ENCODE measurements around the gene PABPN1L. TPM values are rescaled to one million over a fixed set of nuclear protein-coding genes. Genes with fewer than 3 reads are reported as not detected.
"Not testable (repeated sequence)": the region's sequence is repeated elsewhere in the genome, so short reads cannot be mapped to it uniquely, and the experiment has no call there.

PABPN1L gene
- polyA plus RNA-seq, 1 donor from 2014 or later = not detected

DNA sequence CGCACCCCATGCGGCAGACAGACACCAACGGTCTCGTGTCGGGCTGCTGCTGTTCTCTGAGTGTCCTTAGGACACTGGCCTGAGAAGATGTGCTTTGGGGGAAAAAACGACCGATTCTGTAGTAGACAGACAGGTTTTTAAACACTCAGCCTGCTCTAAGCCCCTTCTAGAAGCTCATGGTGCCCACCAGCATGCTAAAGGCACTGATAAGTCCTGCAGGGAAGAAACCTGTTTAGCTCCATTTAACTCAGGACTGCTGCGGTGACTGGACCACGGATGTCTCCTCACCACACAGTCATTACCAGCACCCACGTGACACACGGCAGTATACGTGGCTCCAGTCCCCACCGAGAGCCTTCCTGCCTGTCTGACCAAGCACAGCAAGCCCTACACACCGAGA, 35.7 kb downstream of the PABPN1L start:
- H3K9me3 Mint-ChIP-seq = no peaks in the 10 kb centered on the region
- peaks cover 2% of the 10 kb centered on the region for H3K27me3 Mint-ChIP-seq
- H3K27ac Mint-ChIP-seq = peak overlapping the region in 1 of 3 donors; percentile 77
- H3K36me3 Mint-ChIP-seq = no peaks in the 10 kb centered on the region
- H3K4me1 Mint-ChIP-seq = no peaks in the 10 kb centered on the region
- H3K4me3 Mint-ChIP-seq = no peak overlapping the region

- Mint-ChIP-seq H3K27ac (peak overlapping the region in 1 of 3 donors; percentile 77), H3K27me3 (no peaks in the 10 kb centered on the region), H3K4me1 (no peaks in the 10 kb centered on the region), H3K36me3 (no peaks in the 10 kb centered on the region), H3K4me3 (no peak overlapping the region), H3K9me3 (no peaks in the 10 kb centered on the region)
Observed at GRCh38 chr16:88830258-88830657, 36.2 kb downstream of the PABPN1L start.

GRCh38 chr16:88828711-88829110, 37.7 kb downstream of the PABPN1L start:
- Mint-ChIP-seq H3K4me3 (no peak overlapping the region), H3K36me3 (no peaks in the 10 kb centered on the region), H3K27ac (no peak overlapping the region), H3K9me3 (no peaks in the 10 kb centered on the region), H3K4me1 (no peaks in the 10 kb centered on the region), H3K27me3 (no peaks in the 10 kb centered on the region)

DNA sequence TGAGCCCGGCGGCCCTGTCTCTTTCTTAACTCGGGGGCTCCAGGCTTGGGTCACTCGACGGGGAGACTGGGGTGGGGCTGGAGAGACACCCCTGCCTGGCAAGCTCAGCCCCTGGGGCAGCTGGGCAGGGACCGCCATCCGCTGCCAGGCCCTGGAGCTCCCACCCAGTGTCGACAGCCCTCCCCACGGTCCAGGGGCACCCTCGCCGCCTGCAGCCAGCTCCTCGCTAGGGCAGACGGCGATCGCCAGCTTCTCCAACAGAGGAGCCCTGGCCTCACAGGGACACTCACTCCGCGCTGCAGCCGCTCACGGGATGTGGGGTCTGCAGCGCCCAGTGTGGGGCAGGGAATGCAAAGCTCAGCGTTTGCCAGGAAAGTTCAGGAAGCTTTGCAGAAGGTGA, 38.7 kb downstream of the PABPN1L start:
- Mint-ChIP-seq H3K4me1 (no peaks in the 10 kb centered on the region), H3K4me3 (no peak overlapping the region), H3K27me3 (no peaks in the 10 kb centered on the region), H3K9me3 (no peaks in the 10 kb centered on the region), H3K36me3 (no peaks in the 10 kb centered on the region), H3K27ac (no peak overlapping the region)

DNA sequence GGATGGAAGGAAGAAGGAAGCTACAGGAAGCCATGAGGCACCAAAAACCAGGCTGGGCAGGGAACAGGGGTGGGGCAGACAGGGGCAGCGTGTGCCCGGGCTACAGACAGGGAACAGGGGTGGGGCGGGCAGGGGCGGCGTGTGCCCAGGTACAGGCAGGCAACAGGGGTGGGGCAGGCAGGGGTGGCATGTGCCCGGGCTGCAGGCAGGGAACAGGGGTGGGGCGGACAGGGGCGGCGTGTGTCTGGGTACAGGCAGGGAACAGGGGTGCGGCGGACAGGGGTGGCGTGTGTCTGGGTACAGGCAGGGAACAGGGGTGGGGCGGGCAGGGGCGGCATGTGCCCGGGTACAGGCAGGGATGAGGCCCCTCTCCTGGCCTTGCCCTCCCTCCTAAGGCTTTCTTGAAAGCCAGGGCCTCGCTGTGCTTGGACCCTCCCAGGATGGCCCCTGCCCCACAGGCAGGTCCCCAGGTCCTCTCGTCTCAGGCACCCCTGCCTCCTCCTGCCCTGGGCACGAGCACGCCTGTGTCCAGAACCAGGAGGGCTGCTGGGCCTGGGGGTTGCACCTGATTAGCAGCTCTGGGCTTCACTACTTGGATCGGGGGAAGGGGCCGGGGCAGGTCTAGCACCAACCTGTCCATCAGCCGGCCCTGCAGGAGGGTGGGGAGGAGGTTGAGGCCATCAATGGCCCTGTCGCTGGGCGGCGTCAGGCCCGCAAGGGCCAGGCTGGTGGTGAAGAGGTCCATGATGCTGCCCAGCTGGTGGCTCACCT, 40.2 kb downstream of the PABPN1L start:
- Mint-ChIP-seq H3K9me3 (no peaks in the 10 kb centered on the region), H3K4me3 (no peak overlapping the region), H3K27me3 (no peaks in the 10 kb centered on the region), H3K27ac (no peak overlapping the region), H3K4me1 (no peaks in the 10 kb centered on the region), H3K36me3 (no peaks in the 10 kb centered on the region)

DNA sequence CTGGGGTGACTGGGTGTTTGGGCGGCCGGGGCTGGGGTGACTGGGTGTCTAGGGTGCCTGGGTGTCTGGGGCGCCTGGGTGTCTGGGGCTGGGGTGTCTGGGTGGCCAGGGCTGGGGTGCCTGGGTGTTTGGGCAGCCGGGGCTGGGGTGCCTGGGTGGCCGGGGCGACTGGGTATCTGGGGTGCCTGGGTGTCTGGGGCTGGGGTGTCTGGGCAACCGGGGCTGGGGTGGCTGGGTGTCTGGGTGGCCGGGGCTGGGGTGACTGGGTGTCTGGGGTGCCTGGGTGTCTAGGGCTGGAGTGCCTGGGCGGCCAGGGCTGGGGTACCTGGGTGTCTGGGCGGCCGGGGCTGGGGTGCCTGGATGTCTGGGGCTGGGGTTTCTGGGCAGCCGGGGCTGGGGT, 41.3 kb downstream of the PABPN1L start:
- Mint-ChIP-seq H3K4me1 (no peaks in the 10 kb centered on the region), H3K36me3 (no peaks in the 10 kb centered on the region), H3K27ac (no peak overlapping the region)

GRCh38 chr16:88824256-88825077, 42.0 kb downstream of the PABPN1L start:
- H3K9me3 Mint-ChIP-seq = no peaks in the 10 kb centered on the region
- H3K4me3 Mint-ChIP-seq = no peak overlapping the region
- no peaks in the 10 kb centered on the region for H3K4me1 Mint-ChIP-seq

More for the DNA sequence above, 41.3 kb downstream of the PABPN1L start:
- Mint-ChIP-seq H3K4me3 (no peak overlapping the region), H3K27me3 (no peaks in the 10 kb centered on the region), H3K9me3 (no peaks in the 10 kb centered on the region)

GRCh38 chr16:88823646-88824045, 42.8 kb downstream of the PABPN1L start:
- not testable (repeated sequence) for H3K36me3 Mint-ChIP-seq, H3K4me1 Mint-ChIP-seq

More at GRCh38 chr16:88824256-88825077, 42.0 kb downstream of the PABPN1L start:
- H3K36me3 Mint-ChIP-seq = no peaks in the 10 kb centered on the region
- H3K27me3 Mint-ChIP-seq = no peaks in the 10 kb centered on the region
- H3K27ac Mint-ChIP-seq = no peak overlapping the region

GRCh38 chr16:88822281-88823040, 44.0 kb downstream of the PABPN1L start:
- Mint-ChIP-seq H3K4me1 (no peaks in the 10 kb centered on the region), H3K36me3 (no peaks in the 10 kb centered on the region), H3K4me3 (no peak overlapping the region), H3K27me3 (no peaks in the 10 kb centered on the region), H3K27ac (peak overlapping the region in 1 of 3 donors; percentile 76), H3K9me3 (no peaks in the 10 kb centered on the region)

More at GRCh38 chr16:88823646-88824045, 42.8 kb downstream of the PABPN1L start:
- not testable (repeated sequence) for H3K4me3 Mint-ChIP-seq, H3K27me3 Mint-ChIP-seq, H3K27ac Mint-ChIP-seq, H3K9me3 Mint-ChIP-seq

GRCh38 chr16:88821168-88821850, 45.2 kb downstream of the PABPN1L start:
- no peaks in the 10 kb centered on the region for H3K4me1 Mint-ChIP-seq
- H3K9me3 Mint-ChIP-seq = no peaks in the 10 kb centered on the region
- H3K27me3 Mint-ChIP-seq = no peaks in the 10 kb centered on the region
- no peak overlapping the region for H3K27ac Mint-ChIP-seq
- no peaks in the 10 kb centered on the region for H3K36me3 Mint-ChIP-seq
- H3K4me3 Mint-ChIP-seq = no peak overlapping the region

DNA sequence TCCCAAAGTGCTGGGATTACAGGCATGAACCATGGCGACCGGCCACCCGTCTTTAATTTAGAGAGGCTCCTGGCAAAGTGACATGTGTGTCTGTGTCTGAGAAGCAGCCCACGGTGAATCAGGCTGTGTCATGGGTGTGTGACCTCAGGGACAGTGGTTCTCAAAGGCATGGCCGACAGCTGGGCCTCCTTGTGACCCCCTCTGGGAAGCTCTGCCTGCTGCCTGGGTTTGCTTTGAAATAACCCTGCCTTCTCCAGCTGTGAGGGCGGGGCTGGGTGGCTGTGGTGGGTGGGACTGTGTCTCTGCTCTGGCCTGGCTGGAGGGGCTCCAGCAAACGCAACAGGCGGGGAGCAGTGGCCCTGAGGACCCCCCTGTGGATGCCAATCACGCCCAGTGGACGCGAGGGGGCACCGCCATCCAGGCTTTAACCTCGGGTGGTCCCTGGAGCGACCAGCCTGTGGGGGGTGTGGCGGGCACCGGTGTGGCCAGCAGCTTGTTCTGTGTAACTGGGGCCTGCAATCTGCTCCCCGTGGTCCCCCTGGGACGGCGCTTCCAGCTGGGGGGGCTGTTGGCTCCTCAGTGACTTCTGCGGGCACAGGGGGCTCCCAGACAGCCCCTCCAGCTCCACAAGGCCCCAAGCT, 46.0 kb downstream of the PABPN1L start:
- Mint-ChIP-seq H3K36me3 (no peaks in the 10 kb centered on the region), H3K9me3 (no peaks in the 10 kb centered on the region), H3K27me3 (no peaks in the 10 kb centered on the region), H3K27ac (no peak overlapping the region), H3K4me3 (no peak overlapping the region), H3K4me1 (no peaks in the 10 kb centered on the region)

DNA sequence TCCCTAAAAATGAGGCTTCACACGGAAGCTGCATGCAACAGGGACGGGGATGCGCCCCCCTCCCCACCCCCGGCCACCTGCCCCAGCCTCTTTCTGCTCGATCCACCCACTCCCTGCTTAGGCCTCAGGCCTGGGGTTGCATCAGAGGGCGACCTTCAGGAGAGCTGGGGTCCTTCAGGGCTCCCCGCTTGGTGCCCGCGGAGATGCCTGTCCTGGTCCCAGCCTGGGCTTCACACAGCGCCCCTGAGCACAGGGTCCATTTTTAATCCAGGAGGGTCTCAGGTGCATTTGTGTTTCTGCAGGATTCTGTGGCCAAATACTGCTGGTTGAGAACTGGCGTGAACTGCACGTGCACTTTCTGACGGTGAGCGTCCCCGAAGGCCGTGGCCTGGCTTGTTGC, 47.3 kb downstream of the PABPN1L start:
- Mint-ChIP-seq H3K4me1 (no peaks in the 10 kb centered on the region), H3K36me3 (no peaks in the 10 kb centered on the region), H3K27me3 (no peaks in the 10 kb centered on the region), H3K9me3 (no peaks in the 10 kb centered on the region), H3K27ac (no peak overlapping the region), H3K4me3 (no peak overlapping the region)

GRCh38 chr16:88818575-88818874, 47.9 kb downstream of the PABPN1L start:
- Mint-ChIP-seq H3K4me3 (no peak overlapping the region), H3K36me3 (no peaks in the 10 kb centered on the region), H3K4me1 (peaks cover 0 to 6% (median 0%) of the 10 kb centered on the region in 3 donors), H3K9me3 (no peaks in the 10 kb centered on the region), H3K27ac (no peak overlapping the region), H3K27me3 (no peaks in the 10 kb centered on the region)

GRCh38 chr16:88817785-88818574, 48.5 kb downstream of the PABPN1L start:
- Mint-ChIP-seq H3K27me3 (no peaks in the 10 kb centered on the region), H3K27ac (no peak overlapping the region), H3K36me3 (no peaks in the 10 kb centered on the region)

More at GRCh38 chr16:88817785-88818574, 48.5 kb downstream of the PABPN1L start:
- H3K4me3 Mint-ChIP-seq = no peak overlapping the region
- H3K9me3 Mint-ChIP-seq = no peaks in the 10 kb centered on the region
- H3K4me1 Mint-ChIP-seq = peaks cover 0 to 6% (median 0%) of the 10 kb centered on the region in 3 donors

Data from IgD-negative memory B cell (primary cell).